Putamen (tissue), 1 donor: ENCODE results near the gene SCARF1.
"Not testable (repeated sequence)": the region's sequence is repeated elsewhere in the genome, so short reads cannot be mapped to it uniquely, and the experiment has no call there.

Source experiments
- DNase-seq: peaks from one replicate; pipeline ENCODE4 v3.0.0-alpha.2; 2016; ENCODE audit warnings: low spot score

The SCARF1 gene

GRCh38 chr17:1645207-1646171, at the start of gene SCARF1:
TSS of gene SCARF1 (minus strand) at chr17:1645732. CDS start at chr17:1645697, 35 bp downstream.
- no peak for DNase-seq

- no peak for DNase-seq
Observed at GRCh38 chr17:1693339-1693738, 47.8 kb upstream of the SCARF1 start.

GRCh38 chr17:1690544-1691221, 45.2 kb upstream of the SCARF1 start:
- DNase-seq = no peak

- not testable (repeated sequence) for DNase-seq
Observed at GRCh38 chr17:1688405-1688804, 42.9 kb upstream of the SCARF1 start.

GRCh38 chr17:1686086-1686485, 40.6 kb upstream of the SCARF1 start:
- no peak for DNase-seq

- DNase-seq = peak; percentile 98
Observed at GRCh38 chr17:1684378-1685189, 39.1 kb upstream of the SCARF1 start, which contains the start of gene PRPF8. TSS of gene PRPF8 (minus strand) at chr17:1684867. CDS start at chr17:1684571, 296 bp downstream.

- no peak for DNase-seq
Observed at GRCh38 chr17:1683459-1683858, 37.9 kb upstream of the SCARF1 start.

- DNase-seq = no peak
Observed at GRCh38 chr17:1676401-1676800, 30.9 kb upstream of the SCARF1 start.

- DNase-seq = no peak
Observed at GRCh38 chr17:1673041-1673785, 27.7 kb upstream of the SCARF1 start.

- DNase-seq = not testable (repeated sequence)
Observed at GRCh38 chr17:1663934-1664333, 18.4 kb upstream of the SCARF1 start.

GRCh38 chr17:1661045-1661444, 15.5 kb upstream of the SCARF1 start:
- DNase-seq = no peak

GRCh38 chr17:1658100-1658499, 12.6 kb upstream of the SCARF1 start:
- no peak for DNase-seq

- no peak for DNase-seq
Observed at GRCh38 chr17:1653735-1654134, 8.2 kb upstream of the SCARF1 start.

GRCh38 chr17:1652794-1653193, 7.3 kb upstream of the SCARF1 start:
- DNase-seq = not testable (repeated sequence)

GRCh38 chr17:1651559-1651844, 6.0 kb upstream of the SCARF1 start:
- no peak for DNase-seq

GRCh38 chr17:1650731-1651558, 5.4 kb upstream of the SCARF1 start:
- no peak for DNase-seq

GRCh38 chr17:1649844-1650501, 4.4 kb upstream of the SCARF1 start, which contains the start of gene RILP:
TSS of gene RILP (minus strand) at chr17:1649866. CDS start at chr17:1649804, 62 bp downstream.
- no peak for DNase-seq

- peak; percentile 96 for DNase-seq
Observed at GRCh38 chr17:1648963-1649843, 3.7 kb upstream of the SCARF1 start.
